SJCRH30 (cell line): ENCODE measurements around the gene SLC26A6. TPM values are rescaled to one million over a fixed set of nuclear protein-coding genes. Genes with fewer than 3 reads are reported as not detected.

Source experiments
- DNase-seq, 2 experiments: peaks; one replicate each; pipeline ENCODE4 v3.0.0-alpha.2; 2015 to 2020
- H3K27ac ChIP-seq: fragments of 250-450 bp; sonication (Bioruptor Pico); 2 replicates; pipeline ENCODE4 v1.5.1; 2020; ENCODE audit warnings: mild to moderate bottlenecking, moderate library complexity
- H3K27me3 ChIP-seq: fragments of 250-450 bp; sonication (Bioruptor Pico); 2 replicates; pipeline ENCODE4 v1.5.1; 2020; ENCODE audit warnings: mild to moderate bottlenecking, moderate library complexity
- H3K36me3 ChIP-seq: fragments of 250-450 bp; sonication (Bioruptor Pico); 2 replicates; pipeline ENCODE4 v1.5.1; 2020; ENCODE audit warnings: mild to moderate bottlenecking, moderate library complexity
- H3K4me1 ChIP-seq: fragments of 250-450 bp; sonication (Bioruptor Pico); 2 replicates; pipeline ENCODE4 v1.5.1; 2020; ENCODE audit warnings: mild to moderate bottlenecking, moderate library complexity
- H3K4me3 ChIP-seq: fragments of 250-450 bp; sonication (Bioruptor Pico); 2 replicates; pipeline ENCODE4 v1.5.1; 2020; ENCODE audit warnings: mild to moderate bottlenecking, moderate library complexity
- H3K9me3 ChIP-seq: fragments of 250-450 bp; sonication (Bioruptor Pico); replicated peaks from 2 replicates; pipeline ENCODE4 v1.5.1; 2020; ENCODE audit warnings: mild to moderate bottlenecking, moderate library complexity
- total RNA-seq: library from RNA; depleted of rRNA; stranded (reverse); fragments of >200 nt; shearing (Covaris generic); gene quantifications from 2 replicates; pipeline ENCODE4 v1.2.3, GENCODE V29; 2014; rRNA removed

SLC26A6 gene
- 14.8 and 18.9 TPM in 2 replicates for total RNA-seq

GRCh38 chr3:48635222-48636021, at the start of gene SLC26A6:
Gene SLC26A6, minus strand, starts transcription at chr3:48635461. Its CDS starts 68 bp downstream, at chr3:48635393.
- H3K27ac ChIP-seq: peak within 1 kb of the TSS; percentile 30

GRCh38 chr3:48684480-48685143, 49.4 kb upstream of the SLC26A6 start:
- Histone ChIP-seq H3K4me3 (no peak overlapping the region), H3K27me3 (no peaks in the 10 kb centered on the region), H3K9me3 (no peaks in the 10 kb centered on the region), H3K27ac (no peak overlapping the region), H3K36me3 (peaks cover 20% of the 10 kb centered on the region), H3K4me1 (peaks cover 16% of the 10 kb centered on the region)
- DNase-seq: peak; percentile 14 to 27

More at GRCh38 chr3:48635222-48636021, at the start of gene SLC26A6:
- peak; percentile 97 for DNase-seq
- Histone ChIP-seq H3K4me3 (peak within 1 kb of the TSS; percentile 73), H3K9me3 (no peaks in the 10 kb centered on the region), H3K36me3 (peaks cover 2% of the 10 kb centered on the region; the same call in 1 of the 2 replicates), H3K4me1 (0 out of 2 replicates have a peak, but pooled peaks cover 9% of the 10 kb centered on the region), H3K27me3 (no peaks in the 10 kb centered on the region)

- Histone ChIP-seq H3K4me1 (peaks cover 16% of the 10 kb centered on the region), H3K9me3 (no peaks in the 10 kb centered on the region), H3K36me3 (peaks cover 15% of the 10 kb centered on the region), H3K4me3 (no peak overlapping the region), H3K27me3 (no peaks in the 10 kb centered on the region), H3K27ac (no peak overlapping the region)
- DNase-seq: no peak
Measured at GRCh38 chr3:48684054-48684349, 48.7 kb upstream of the SLC26A6 start.

- no peak for DNase-seq
- no peak overlapping the region for H3K27ac ChIP-seq
- no peaks in the 10 kb centered on the region for H3K27me3 ChIP-seq
- no peak overlapping the region for H3K4me3 ChIP-seq
- H3K36me3 ChIP-seq: peaks cover 4% of the 10 kb centered on the region
- peaks cover 16% of the 10 kb centered on the region for H3K4me1 ChIP-seq
- H3K9me3 ChIP-seq: no peaks in the 10 kb centered on the region
Measured at GRCh38 chr3:48682786-48683185, 47.5 kb upstream of the SLC26A6 start.

- DNase-seq: no peak
- H3K27ac ChIP-seq: no peak overlapping the region
- peaks cover 16% of the 10 kb centered on the region for H3K4me1 ChIP-seq
- no peak overlapping the region for H3K4me3 ChIP-seq
- no peaks in the 10 kb centered on the region for H3K36me3 ChIP-seq
- H3K9me3 ChIP-seq: no peaks in the 10 kb centered on the region
- no peaks in the 10 kb centered on the region for H3K27me3 ChIP-seq
Measured at GRCh38 chr3:48681974-48682610, 46.8 kb upstream of the SLC26A6 start.

- Histone ChIP-seq H3K27me3 (no peaks in the 10 kb centered on the region), H3K36me3 (no peaks in the 10 kb centered on the region), H3K4me1 (peaks cover 16% of the 10 kb centered on the region), H3K4me3 (no peak overlapping the region), H3K27ac (no peak overlapping the region), H3K9me3 (no peaks in the 10 kb centered on the region)
- DNase-seq: no peak
Measured at GRCh38 chr3:48681541-48681880, 46.2 kb upstream of the SLC26A6 start.

GRCh38 chr3:48680811-48681540, 45.7 kb upstream of the SLC26A6 start:
- no peak for DNase-seq
- Histone ChIP-seq H3K9me3 (no peaks in the 10 kb centered on the region), H3K27me3 (no peaks in the 10 kb centered on the region), H3K27ac (no peak overlapping the region), H3K4me3 (no peak overlapping the region), H3K4me1 (peaks cover 16% of the 10 kb centered on the region), H3K36me3 (no peaks in the 10 kb centered on the region)

GRCh38 chr3:48679411-48680391, 44.4 kb upstream of the SLC26A6 start:
- Histone ChIP-seq H3K9me3 (no peaks in the 10 kb centered on the region), H3K36me3 (no peaks in the 10 kb centered on the region), H3K4me3 (no peak overlapping the region), H3K4me1 (peaks cover 15% of the 10 kb centered on the region), H3K27ac (no peak overlapping the region), H3K27me3 (no peaks in the 10 kb centered on the region)
- no peak for DNase-seq

- Histone ChIP-seq H3K27me3 (no peaks in the 10 kb centered on the region), H3K36me3 (no peaks in the 10 kb centered on the region), H3K9me3 (no peaks in the 10 kb centered on the region), H3K27ac (no peak overlapping the region), H3K4me1 (peaks cover 9% of the 10 kb centered on the region), H3K4me3 (no peak overlapping the region)
- no peak for DNase-seq
Measured at GRCh38 chr3:48678566-48679380, 43.5 kb upstream of the SLC26A6 start.

GRCh38 chr3:48678056-48678455, 42.8 kb upstream of the SLC26A6 start:
- Histone ChIP-seq H3K27ac (no peak overlapping the region), H3K4me3 (no peak overlapping the region), H3K36me3 (no peaks in the 10 kb centered on the region), H3K4me1 (peaks cover 2% of the 10 kb centered on the region; the same call in 1 of the 2 replicates), H3K27me3 (no peaks in the 10 kb centered on the region), H3K9me3 (no peaks in the 10 kb centered on the region)
- DNase-seq: no peak

- no peak overlapping the region for H3K4me3 ChIP-seq
- DNase-seq: no peak
- no peaks in the 10 kb centered on the region for H3K4me1 ChIP-seq
- no peak overlapping the region for H3K27ac ChIP-seq
- H3K27me3 ChIP-seq: no peaks in the 10 kb centered on the region
- H3K9me3 ChIP-seq: no peaks in the 10 kb centered on the region
- H3K36me3 ChIP-seq: no peaks in the 10 kb centered on the region
Measured at GRCh38 chr3:48674505-48674904, 39.2 kb upstream of the SLC26A6 start.

- no peaks in the 10 kb centered on the region for H3K9me3 ChIP-seq
- no peaks in the 10 kb centered on the region for H3K36me3 ChIP-seq
- H3K4me3 ChIP-seq: no peak overlapping the region
- no peaks in the 10 kb centered on the region for H3K27me3 ChIP-seq
- no peaks in the 10 kb centered on the region for H3K4me1 ChIP-seq
- H3K27ac ChIP-seq: no peak overlapping the region
- DNase-seq: no peak
Measured at GRCh38 chr3:48672522-48672921, 37.3 kb upstream of the SLC26A6 start.

- H3K36me3 ChIP-seq: no peaks in the 10 kb centered on the region
- no peak overlapping the region for H3K4me3 ChIP-seq
- H3K9me3 ChIP-seq: peaks cover 3% of the 10 kb centered on the region; the same call in 1 of the 2 replicates
- H3K27ac ChIP-seq: no peak overlapping the region
- H3K27me3 ChIP-seq: no peaks in the 10 kb centered on the region
- no peak for DNase-seq
- H3K4me1 ChIP-seq: no peaks in the 10 kb centered on the region
Measured at GRCh38 chr3:48664929-48665328, 29.7 kb upstream of the SLC26A6 start.
